K562 (cell line): ENCODE results near the gene CT45A1. TPM values are rescaled to one million over a fixed set of nuclear protein-coding genes. Genes with fewer than 3 reads are reported as not detected.
"Not testable (repeated sequence)": the region's sequence is repeated elsewhere in the genome, so short reads cannot be mapped to it uniquely, and the experiment has no call there.

Experiments used
- ATAC-seq: fragments of 200-7000 bp; cut with Tn5 transposase; 3 replicates; pipeline ENCODE4 v1.9.1; 2020; ENCODE audit warnings: moderate library complexity
- BruUV-seq: library from RNA; stranded (reverse); fragments of 400-500 nt; replicated peaks from 2 replicates; lab custom pipeline; 2021; lab: Mats Ljungman, UMichigan
- CTCF ChIA-PET: fragments of 300-600 bp; formaldehyde crosslinking; extraction: SDS; loops from one replicate; lab custom pipeline; 2021; ENCODE audit warnings: low intra/inter-chr PET ratio; lab: Yijun Ruan, JAX
- POLR2A ChIA-PET: fragments of 300-600, 350-650 bp; sonication (Branson Sonifier 250); formaldehyde crosslinking; extraction: SDS; loops from one replicate; lab custom pipeline; 2021; ENCODE audit warnings: antibody characterized with exemption, inconsistent platforms; lab: Yijun Ruan, JAX
- DNase-seq, 4 experiments: peaks; one replicate each; pipeline versions ENCODE4 v3.0.0 to v3.0.0-alpha.2; 2011 to 2018; ENCODE audit warnings: low spot score in 3 of 4, mixed read lengths in 3 of 4; ENCODE audit errors: extremely low read depth in 1 of 4
- FAIRE-seq: peaks from 2 replicates; lab custom pipeline; 2011; peaks lifted over from hg19 to GRCh38; lab: Jason Lieb, UNC
- H2AFZ ChIP-seq: 2 replicates; pipeline ENCODE4 v1.6.0; 2011; ENCODE audit warnings: low read depth, low read length, control low read depth, inconsistent platforms
- H3K27ac ChIP-seq: fragments of 200-600 bp; 3 replicates; pipeline ENCODE4 v1.8.0; 2011; ENCODE audit warnings: low read depth, mild to moderate bottlenecking, control low read depth, inconsistent platforms, low read length, moderate library complexity, mixed read lengths; ENCODE audit errors: extremely low read depth
- H3K27me3 ChIP-seq, 2 experiments: fragments of 300-600 bp in 1 of 2; 2 replicates in 1 of 2; 3 replicates in 1 of 2; pipeline versions ENCODE4 v1.6.0 to v1.8.0; 2011; ENCODE audit warnings: inconsistent platforms in 2 of 2, low read length in 2 of 2, mild to moderate bottlenecking in 1 of 2, mixed read lengths in 1 of 2, moderate library complexity in 1 of 2; ENCODE audit not compliant: control insufficient read depth in 2 of 2, insufficient read depth in 2 of 2
- H3K36me3 ChIP-seq: fragments of 300-600 bp; 3 replicates; pipeline ENCODE4 v1.8.0; 2011; ENCODE audit warnings: mild to moderate bottlenecking, low read length, inconsistent platforms; ENCODE audit not compliant: control insufficient read depth, insufficient read depth
- H3K4me1 ChIP-seq, 2 experiments: fragments of 200-600 bp in 1 of 2; replicated peaks in 1 of 2; 2 replicates in 1 of 2; 3 replicates in 1 of 2; pipeline versions ENCODE4 v1.5.1 to v1.8.0; 2011; ENCODE audit warnings: inconsistent platforms in 2 of 2, low read length in 2 of 2, mild to moderate bottlenecking in 1 of 2, mixed read lengths in 1 of 2, moderate library complexity in 1 of 2; ENCODE audit not compliant: control insufficient read depth in 2 of 2, insufficient read depth in 2 of 2
- H3K4me2 ChIP-seq: 2 replicates; pipeline ENCODE4 v1.6.1; 2011; ENCODE audit warnings: low read length, control low read depth, inconsistent platforms, mixed read lengths; ENCODE audit not compliant: insufficient read depth
- H3K4me3 ChIP-seq: fragments of 200-600 bp; sonication (generic), shearing (Covaris generic); 2 replicates; pipeline ENCODE4 v1.5.1; 2016; ENCODE audit warnings: control low read depth, inconsistent platforms
- H3K79me2 ChIP-seq: fragments of 200-600 bp; 3 replicates; pipeline ENCODE4 v1.8.0; 2011; ENCODE audit warnings: low read length, inconsistent platforms; ENCODE audit not compliant: control insufficient read depth, insufficient read depth
- H3K9ac ChIP-seq, 2 experiments: 2 replicates each; pipeline versions ENCODE4 v1.6.0 to v1.6.1; 2011; ENCODE audit warnings: low read depth in 2 of 2, low read length in 2 of 2, control low read depth in 1 of 2, inconsistent platforms in 1 of 2, mild to moderate bottlenecking in 1 of 2, mixed read lengths in 1 of 2; ENCODE audit not compliant: insufficient read depth in 1 of 2
- H3K9me1 ChIP-seq: one replicate; pipeline ENCODE4 v1.6.0; 2011; ENCODE audit warnings: inconsistent platforms, mild to moderate bottlenecking, low read length, moderate library complexity; ENCODE audit not compliant: control insufficient read depth, insufficient read depth
- H3K9me3 ChIP-seq: replicated peaks from 2 replicates; pipeline ENCODE4 v1.5.1; 2011; ENCODE audit warnings: low read depth, low read length, inconsistent platforms; ENCODE audit not compliant: control insufficient read depth, insufficient read depth
- H4K20me1 ChIP-seq: replicated peaks from 2 replicates; pipeline ENCODE4 v1.6.1; 2011; ENCODE audit warnings: low read length, inconsistent platforms, mixed read lengths; ENCODE audit not compliant: control insufficient read depth, insufficient read depth
- CREB1 ChIP-seq, 2 experiments: sonication (generic) in 1 of 2; formaldehyde crosslinking in 1 of 2; IDR thresholded peaks; 2 replicates each; pipeline versions ENCODE4 v1.6.1 to v1.8.0; 2012 to 2022; ENCODE audit warnings: inconsistent platforms in 1 of 2, mild to moderate bottlenecking in 1 of 2, missing genetic modification reagents in 1 of 2, moderate library complexity in 1 of 2
- CREBBP ChIP-seq: IDR thresholded peaks from one replicate; pipeline ENCODE4 v1.6.1; 2012; ENCODE audit warnings: low read depth, mild to moderate bottlenecking, control low read depth, inconsistent platforms, low read length
- CREM ChIP-seq: IDR thresholded peaks from 2 replicates; pipeline ENCODE4 v1.6.1; 2014; ENCODE audit warnings: antibody characterized with exemption, low read depth
- DNMT1 ChIP-seq: fragments of 450-650 bp; IDR thresholded peaks from 2 replicates; pipeline ENCODE4 v1.6.1; 2016; ENCODE audit warnings: antibody characterized with exemption, mild to moderate bottlenecking
- ILF3 ChIP-seq: fragments of 450-650 bp; IDR thresholded peaks from 2 replicates; pipeline ENCODE4 v1.6.1; 2018; ENCODE audit warnings: antibody characterized with exemption, mild to moderate bottlenecking, moderate library complexity, borderline replicate concordance
- NONO ChIP-seq, 2 experiments: fragments of 200-400 bp in 1 of 2; fragments of 450-650 bp in 1 of 2; formaldehyde crosslinking in 1 of 2; IDR thresholded peaks; 2 replicates each; pipeline ENCODE4 v1.6.1; 2017; ENCODE audit warnings: low read depth in 2 of 2, mild to moderate bottlenecking in 2 of 2, moderate library complexity in 2 of 2, low read length in 1 of 2
- PHF8 ChIP-seq: fragments of 200-600 bp; sonication (generic); IDR thresholded peaks from 2 replicates; pipeline ENCODE4 v1.6.1; 2012; ENCODE audit warnings: mixed run types, mild to moderate bottlenecking, inconsistent platforms, low read length, moderate library complexity, borderline replicate concordance
- PRPF4 ChIP-seq: fragments of 200-400 bp; formaldehyde crosslinking; IDR thresholded peaks from one replicate; pipeline ENCODE4 v1.6.1; 2017; ENCODE audit warnings: low read length, low read depth, mild to moderate bottlenecking; ENCODE audit not compliant: insufficient read depth, poor library complexity, severe bottlenecking
- SPI1 ChIP-seq: IDR thresholded peaks from 2 replicates; pipeline ENCODE4 v1.6.1; 2011; ENCODE audit warnings: low read depth, low read length, control low read depth, borderline replicate concordance
- SREBF2 ChIP-seq: sonication (generic); formaldehyde crosslinking; IDR thresholded peaks from 2 replicates; pipeline ENCODE4 v1.4.0; 2020; ENCODE audit warnings: mild to moderate bottlenecking, missing genetic modification reagents
- WGBS: fragments of 100-300 bp; shearing (Covaris generic); methylation state at CpG from one replicate; pipeline ENCODE4 v1.1.6; 2016; ENCODE audit warnings: low coverage, mixed read lengths; ENCODE audit not compliant: insufficient coverage; ENCODE audit errors: missing lambda C conversion rate; 5-methylcytosine and 5-hydroxymethylcytosine counted together
- in situ Hi-C: fragments of 300-500 bp; cut with MboI; formaldehyde crosslinking; loops from 4 replicates; pipeline ENCODE4 v1.15.0; 2018; ENCODE audit warnings: inconsistent platforms, mixed read lengths
- intact Hi-C: fragments of 100-400 bp; cut with micrococcal nuclease; formaldehyde crosslinking; loops from 2 replicates; pipeline ENCODE4 v1.14.2; 2022
- polyA plus RNA-seq, 8 experiments: library from polyadenylated mRNA; depleted of rRNA in 4 of 8; stranded (reverse) in 5 of 8; unstranded in 3 of 8; fragments of >200 nt; fragmentation: Nextera tagmentation in 2 of 8; fragmentation: Illumina TruSeq in 1 of 8; extraction: Ambion mirVana in 2 of 8; extraction: Trizol in 1 of 8; gene quantifications; 2 replicates each; pipeline versions ENCODE4 v1.2.1 to v1.2.3, GENCODE V29; 2011 to 2014; ENCODE audit warnings: inconsistent platforms in 1 of 8, missing spikeins in 1 of 8
- total RNA-seq, 7 experiments: library from RNA; depleted of rRNA in 6 of 7; stranded (reverse); fragments of >200 nt in 6 of 7; fragmentation: Illumina TruSeq in 2 of 7; extraction: Trizol in 2 of 7; gene quantifications; 2 replicates each; pipeline versions ENCODE4 v1.2.1 to v1.2.3, GENCODE V29; 2011 to 2021; ENCODE audit warnings: low replicate concordance in 1 of 7
- TF ChIP-seq, protein P1 (sequence below): fragments of 450-650 bp; formaldehyde crosslinking; IDR thresholded peaks from 2 replicates; pipeline ENCODE4 v1.4.0; 2022; ENCODE audit warnings: mild to moderate bottlenecking, moderate library complexity
- TF ChIP-seq, protein P2 (sequence below): fragments of 450-650 bp; IDR thresholded peaks from 2 replicates; pipeline ENCODE4 v1.6.1; 2018; ENCODE audit not compliant: partially characterized antibody

The CT45A1 gene
- total and polyA plus RNA-seq, 9 of the 15 experiments (the other 6 are each of a cell fraction or from before 2014, with no cell fraction given): 0.66 to 5.7 (median 2.5) TPM

DNA sequence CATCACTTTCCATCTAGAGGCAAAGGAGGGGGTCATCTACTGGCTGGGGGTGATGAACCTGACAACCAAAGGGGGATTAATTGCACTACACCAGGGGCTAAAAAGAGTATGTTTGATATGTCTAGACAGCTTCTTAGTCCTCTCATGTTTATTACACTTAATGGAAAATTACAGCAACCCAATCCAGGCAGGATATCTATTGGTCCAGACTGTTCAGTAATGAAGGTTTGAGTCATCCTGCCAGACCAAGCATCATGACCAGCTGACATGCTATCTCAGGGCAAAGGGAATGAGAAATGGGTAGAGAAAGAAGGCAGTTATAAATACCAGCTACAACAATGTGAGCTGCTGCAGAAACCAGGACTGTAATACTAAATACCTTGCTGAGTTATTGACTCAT, 40.5 kb upstream of the CT45A1 start:
- H3K9me1 ChIP-seq, H3K27ac ChIP-seq, H3K79me2 ChIP-seq, H3K4me1 ChIP-seq, DNase-seq, BruUV-seq, ATAC-seq, H4K20me1 ChIP-seq, H3K27me3 ChIP-seq, in situ Hi-C loops, intact Hi-C loops, CTCF ChIA-PET, H3K36me3 ChIP-seq, POLR2A ChIA-PET, H3K4me3 ChIP-seq, H3K9ac ChIP-seq, H2AFZ ChIP-seq, H3K4me2 ChIP-seq, FAIRE-seq, H3K9me3 ChIP-seq: not testable (repeated sequence)

DNA sequence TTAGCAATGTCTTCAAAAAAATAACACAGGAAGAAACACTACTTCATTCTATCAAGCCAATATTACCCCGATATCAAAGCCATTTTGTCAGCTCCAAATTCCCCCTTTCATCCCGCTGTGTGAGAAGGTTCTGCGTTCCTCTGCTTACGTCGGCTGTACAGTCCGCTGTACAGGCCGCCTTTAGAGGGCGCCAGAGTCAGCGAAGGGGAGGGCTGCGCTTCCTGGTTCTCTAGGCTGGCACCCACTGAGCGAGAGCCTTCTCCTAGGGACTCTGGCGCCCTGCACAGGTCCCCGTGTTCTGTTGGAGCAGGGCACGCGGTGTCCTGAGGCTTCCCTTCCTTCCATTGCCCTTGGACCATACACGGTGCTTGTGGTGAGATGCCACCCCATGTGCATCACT, 25.3 kb upstream of the CT45A1 start:
- DNase-seq: peak in 2 of 4 experiments; percentile 17 to 65
- WGBS: 19% methylated on average over 13 of the region's 16 CpGs
- intact Hi-C loops (no loop called here), in situ Hi-C loops (no loop called here)
- no peaks in the 10 kb centered on the region for H3K9me3 ChIP-seq
- no peaks in the 10 kb centered on the region for H3K36me3 ChIP-seq
- H3K9me1 ChIP-seq: no peaks in the 10 kb centered on the region
- H3K4me3 ChIP-seq: no peak overlapping the region
- H3K27me3 ChIP-seq: peaks cover 0 to 3% of the 10 kb centered on the region in 2 experiments; a peak in 2 of 5 replicates
- peak; percentile 99 for ATAC-seq
- ChIA-PET CTCF (no interaction called here), POLR2A (no interaction called here)
- H3K4me2 ChIP-seq: no peak overlapping the region
- no peak overlapping the region for H3K9ac ChIP-seq
- BruUV-seq: no TSS peak
- H3K27ac ChIP-seq: no peak overlapping the region
- peak overlapping the region; percentile 70 for H2AFZ ChIP-seq
- H4K20me1 ChIP-seq: no peaks in the 10 kb centered on the region
- H3K79me2 ChIP-seq: no peaks in the 10 kb centered on the region
- FAIRE-seq: peak; percentile 71
- H3K4me1 ChIP-seq: no peaks in the 10 kb centered on the region
- TF ChIP-seq ILF3 (no peak), PHF8 (no peak), DNMT1 (no peak), SREBF2 (no peak), PRPF4 (no peak), NONO (IDR thresholded peaks at IDR 0.05; ENCODE audit: low read depth in 2 of 2, low read length in 1 of 2) (no peak), CREM (peak; percentile 80), CREB1 (IDR thresholded peaks at IDR 0.05) (no peak), CREB1 (CRISPR knock-in tag; IDR thresholded peaks at IDR 0.05) (no peak), SPI1 (no peak), CREBBP (no peak)
- TF ChIP-seq, protein P1, sequence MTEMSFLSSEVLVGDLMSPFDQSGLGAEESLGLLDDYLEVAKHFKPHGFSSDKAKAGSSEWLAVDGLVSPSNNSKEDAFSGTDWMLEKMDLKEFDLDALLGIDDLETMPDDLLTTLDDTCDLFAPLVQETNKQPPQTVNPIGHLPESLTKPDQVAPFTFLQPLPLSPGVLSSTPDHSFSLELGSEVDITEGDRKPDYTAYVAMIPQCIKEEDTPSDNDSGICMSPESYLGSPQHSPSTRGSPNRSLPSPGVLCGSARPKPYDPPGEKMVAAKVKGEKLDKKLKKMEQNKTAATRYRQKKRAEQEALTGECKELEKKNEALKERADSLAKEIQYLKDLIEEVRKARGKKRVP (CRISPR knock-in tag): no peak
- TF ChIP-seq, protein P2, sequence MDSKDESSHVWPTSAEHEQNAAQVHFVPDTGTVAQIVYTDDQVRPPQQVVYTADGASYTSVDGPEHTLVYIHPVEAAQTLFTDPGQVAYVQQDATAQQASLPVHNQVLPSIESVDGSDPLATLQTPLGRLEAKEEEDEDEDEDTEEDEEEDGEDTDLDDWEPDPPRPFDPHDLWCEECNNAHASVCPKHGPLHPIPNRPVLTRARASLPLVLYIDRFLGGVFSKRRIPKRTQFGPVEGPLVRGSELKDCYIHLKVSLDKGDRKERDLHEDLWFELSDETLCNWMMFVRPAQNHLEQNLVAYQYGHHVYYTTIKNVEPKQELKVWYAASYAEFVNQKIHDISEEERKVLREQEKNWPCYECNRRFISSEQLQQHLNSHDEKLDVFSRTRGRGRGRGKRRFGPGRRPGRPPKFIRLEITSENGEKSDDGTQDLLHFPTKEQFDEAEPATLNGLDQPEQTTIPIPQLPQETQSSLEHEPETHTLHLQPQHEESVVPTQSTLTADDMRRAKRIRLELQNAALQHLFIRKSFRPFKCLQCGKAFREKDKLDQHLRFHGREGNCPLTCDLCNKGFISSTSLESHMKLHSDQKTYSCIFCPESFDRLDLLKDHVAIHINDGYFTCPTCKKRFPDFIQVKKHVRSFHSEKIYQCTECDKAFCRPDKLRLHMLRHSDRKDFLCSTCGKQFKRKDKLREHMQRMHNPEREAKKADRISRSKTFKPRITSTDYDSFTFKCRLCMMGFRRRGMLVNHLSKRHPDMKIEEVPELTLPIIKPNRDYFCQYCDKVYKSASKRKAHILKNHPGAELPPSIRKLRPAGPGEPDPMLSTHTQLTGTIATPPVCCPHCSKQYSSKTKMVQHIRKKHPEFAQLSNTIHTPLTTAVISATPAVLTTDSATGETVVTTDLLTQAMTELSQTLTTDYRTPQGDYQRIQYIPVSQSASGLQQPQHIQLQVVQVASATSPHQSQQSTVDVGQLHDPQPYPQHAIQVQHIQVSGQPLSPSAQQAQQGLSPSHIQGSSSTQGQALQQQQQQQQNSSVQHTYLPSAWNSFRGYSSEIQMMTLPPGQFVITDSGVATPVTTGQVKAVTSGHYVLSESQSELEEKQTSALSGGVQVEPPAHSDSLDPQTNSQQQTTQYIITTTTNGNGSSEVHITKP: peak; percentile 13
